ENCODE results near the gene TNS3. TPM values are rescaled to one million over a fixed set of nuclear protein-coding genes. Genes with fewer than 3 reads are reported as not detected.

The TNS3 gene
- total and polyA plus RNA-seq, 2 donors (not counting 3 experiments of a cell fraction or from before 2014, with no cell fraction given), result 10.4 to 45.1 TPM

DNA sequence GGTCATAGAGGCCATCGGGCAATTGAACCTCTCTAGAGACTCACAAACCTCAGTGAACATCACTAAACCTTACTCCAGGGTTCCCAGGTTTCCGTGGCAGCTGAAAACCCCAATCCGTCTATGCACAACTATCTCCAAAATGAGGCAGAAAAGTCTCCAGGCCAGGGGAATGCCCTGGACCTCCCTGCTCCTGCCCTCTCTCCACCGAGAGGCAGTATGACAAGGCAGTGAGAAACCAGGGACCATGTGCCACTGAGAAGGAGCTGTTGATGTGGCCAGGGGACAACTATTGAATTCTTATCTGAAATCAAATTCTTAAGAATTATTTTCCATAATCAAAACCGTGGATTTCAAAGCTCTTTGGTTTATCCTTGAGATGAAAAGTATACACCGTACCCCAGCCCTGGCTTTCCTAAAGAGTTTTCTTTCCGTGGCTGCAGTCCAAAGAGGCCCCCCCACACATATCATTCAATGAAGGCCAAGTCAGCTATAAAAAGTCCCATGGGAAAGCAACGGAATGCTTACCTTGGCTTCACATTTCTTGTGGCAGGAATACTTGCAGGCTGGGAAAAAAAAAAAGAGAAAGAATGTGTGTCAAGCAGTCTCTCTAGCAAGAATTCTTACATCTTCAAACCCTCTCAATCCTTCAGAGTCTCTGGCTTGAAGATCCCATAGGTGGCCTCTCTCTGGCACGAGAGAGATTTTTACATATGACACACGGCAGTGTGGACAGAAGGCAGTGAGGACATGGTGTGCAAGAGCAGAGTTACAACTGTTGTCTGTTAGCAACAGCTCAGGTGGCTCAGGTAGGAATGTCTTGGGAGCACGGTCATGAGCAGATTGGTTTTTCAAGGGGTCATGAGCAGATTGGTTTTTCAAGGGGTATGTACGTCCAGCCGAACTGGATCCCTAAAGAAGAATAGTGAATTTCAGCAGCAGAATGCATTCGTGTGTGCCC, 75.2 kb downstream of the TNS3 start:
- Histone ChIP-seq H4K20me1 (replicated peaks; ENCODE audit: control insufficient read depth, extremely low read depth, insufficient read depth, low read length) (no peaks in the 10 kb centered on the region), H3K9me3 (replicated peaks; ENCODE audit: control insufficient read depth, insufficient read depth, low read length) (no peaks in the 10 kb centered on the region), H3K79me2 (ENCODE audit: control insufficient read depth, insufficient read depth, low read length) (no peaks in the 10 kb centered on the region), H3K36me3 (ENCODE audit: control insufficient read depth in 2 of 2, extremely low read depth in 1 of 2, insufficient read depth in 2 of 2, low read length in 2 of 2) (no peaks in the 10 kb centered on the region), H3K27me3 (ENCODE audit: control insufficient read depth in 2 of 2, insufficient read depth in 2 of 2, low read length in 2 of 2) (no peaks in the 10 kb centered on the region), H3K4me1 (ENCODE audit: control insufficient read depth, extremely low read depth, insufficient read depth, low read length) (no peaks in the 10 kb centered on the region), H3K9me1 (replicated peaks; ENCODE audit: control insufficient read depth, extremely low read depth, insufficient read depth, low read length) (no peaks in the 10 kb centered on the region), H3K4me2 (ENCODE audit: insufficient read depth, low read length) (no peak overlapping the region), H3K9ac (replicated peaks; ENCODE audit: extremely low read depth, insufficient read depth, low read length) (no peak overlapping the region), H3K4me3 (replicated peaks in 1 of 3; ENCODE audit: insufficient read depth in 1 of 3, low read depth in 1 of 3, low read length in 3 of 3) (no peak overlapping the region), H3K27ac (ENCODE audit: insufficient read depth, low read depth, low read length) (no peak overlapping the region), H2AFZ (ENCODE audit: low read depth, low read length) (no peak overlapping the region)
- TF ChIP-seq POLR2AphosphoS5 (IDR thresholded peaks at IDR 0.05; ENCODE audit: insufficient read depth, low read depth, low read length) (no peak), GATA2 (IDR thresholded peaks at IDR 0.05; ENCODE audit: insufficient read depth, insufficient read length, low read depth, low read length) (no peak), FOS (IDR thresholded peaks at IDR 0.05; ENCODE audit: borderline replicate concordance, insufficient read depth, low read length) (no peak), EZH2 (IDR thresholded peaks at IDR 0.05; ENCODE audit: borderline replicate concordance, low read depth, low read length, severe bottlenecking) (no peak), MYC (IDR thresholded peaks at IDR 0.05; ENCODE audit: low read depth, low read length) (no peak), POLR2A (IDR thresholded peaks at IDR 0.05; ENCODE audit: low read depth, low read length) (no peak), JUN (IDR thresholded peaks at IDR 0.05; ENCODE audit: borderline replicate concordance, insufficient read depth, insufficient read length, low read depth) (no peak)
- TF ChIP-seq, protein P1, sequence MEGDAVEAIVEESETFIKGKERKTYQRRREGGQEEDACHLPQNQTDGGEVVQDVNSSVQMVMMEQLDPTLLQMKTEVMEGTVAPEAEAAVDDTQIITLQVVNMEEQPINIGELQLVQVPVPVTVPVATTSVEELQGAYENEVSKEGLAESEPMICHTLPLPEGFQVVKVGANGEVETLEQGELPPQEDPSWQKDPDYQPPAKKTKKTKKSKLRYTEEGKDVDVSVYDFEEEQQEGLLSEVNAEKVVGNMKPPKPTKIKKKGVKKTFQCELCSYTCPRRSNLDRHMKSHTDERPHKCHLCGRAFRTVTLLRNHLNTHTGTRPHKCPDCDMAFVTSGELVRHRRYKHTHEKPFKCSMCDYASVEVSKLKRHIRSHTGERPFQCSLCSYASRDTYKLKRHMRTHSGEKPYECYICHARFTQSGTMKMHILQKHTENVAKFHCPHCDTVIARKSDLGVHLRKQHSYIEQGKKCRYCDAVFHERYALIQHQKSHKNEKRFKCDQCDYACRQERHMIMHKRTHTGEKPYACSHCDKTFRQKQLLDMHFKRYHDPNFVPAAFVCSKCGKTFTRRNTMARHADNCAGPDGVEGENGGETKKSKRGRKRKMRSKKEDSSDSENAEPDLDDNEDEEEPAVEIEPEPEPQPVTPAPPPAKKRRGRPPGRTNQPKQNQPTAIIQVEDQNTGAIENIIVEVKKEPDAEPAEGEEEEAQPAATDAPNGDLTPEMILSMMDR (IDR thresholded peaks at IDR 0.05; ENCODE audit: extremely low read depth in 1 of 2, insufficient read depth in 1 of 2, low read depth in 1 of 2, low read length in 2 of 2), result no peak
- TF ChIP-seq, protein P2, sequence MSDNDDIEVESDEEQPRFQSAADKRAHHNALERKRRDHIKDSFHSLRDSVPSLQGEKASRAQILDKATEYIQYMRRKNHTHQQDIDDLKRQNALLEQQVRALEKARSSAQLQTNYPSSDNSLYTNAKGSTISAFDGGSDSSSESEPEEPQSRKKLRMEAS (IDR thresholded peaks at IDR 0.05; ENCODE audit: insufficient read depth, insufficient read length), result no peak
- intact Hi-C loops (cut with micrococcal nuclease), result no loop called here
- POLR2A ChIA-PET, result no interaction called here
- BruUV-seq (replicated peaks), result no TSS peak
- FAIRE-seq (no peak), DNase-seq (ENCODE audit: low read depth, low spot score) (no peak)
- CTCF ChIA-PET, result interaction anchor here (1.1 to 1.3 kb wide), 2 partner anchors 12 to 240 kb away, joined by 3 to 4 read pairs; no protein-coding TSS in a partner anchor
- dilution Hi-C loops (cut with MboI; ENCODE audit: extremely low pct_ligation_motif_present, low sequenced_read_pairs), result no loop called here

All from endothelial cell of umbilical vein (primary cell).